HK-2 (cell line): ENCODE results near the gene DFFB.

Experiments used
- DNase-seq: peaks from one replicate; pipeline ENCODE4 v3.0.0-alpha.2; 2018; ENCODE audit not compliant: unreplicated experiment

DFFB gene

DNA sequence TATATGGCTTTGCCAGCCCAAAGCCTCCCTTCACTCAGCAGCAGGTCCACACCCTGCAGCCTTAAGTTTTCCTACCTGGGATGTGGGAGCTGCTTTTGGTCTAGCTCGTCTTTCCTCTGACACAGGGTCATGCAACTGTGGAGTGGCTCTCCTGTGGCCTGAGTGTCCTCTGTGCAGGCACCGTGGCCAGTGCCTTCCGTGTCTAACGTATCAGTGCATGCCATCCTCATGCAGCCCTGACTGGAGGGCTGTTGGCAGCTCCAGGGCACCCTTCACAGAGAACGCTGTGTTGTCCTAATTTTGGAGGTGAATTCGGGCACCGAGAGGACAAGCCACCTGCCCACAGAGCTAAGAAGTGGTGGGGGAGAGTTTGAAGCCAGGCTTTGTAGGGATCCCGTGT, 68.5 kb downstream of the DFFB start:
- no peak for DNase-seq

DNA sequence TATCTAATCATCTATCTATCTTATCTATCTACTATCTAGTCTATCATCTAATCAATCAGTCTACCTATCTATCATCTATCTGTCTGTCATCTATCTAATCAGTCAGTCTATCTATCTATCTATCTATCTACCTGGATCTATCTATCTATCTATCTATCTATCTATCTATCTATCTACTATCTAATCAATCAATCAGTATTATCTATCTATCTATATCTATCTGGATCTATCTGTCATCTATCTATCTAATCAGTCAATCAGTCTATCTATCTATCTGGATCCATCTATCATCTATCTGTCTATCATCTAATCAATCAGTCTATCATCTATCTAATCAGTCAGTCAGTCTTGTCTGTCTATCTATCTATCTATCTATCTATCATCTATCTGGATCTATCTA, 69.7 kb downstream of the DFFB start:
- DNase-seq = no peak

DNA sequence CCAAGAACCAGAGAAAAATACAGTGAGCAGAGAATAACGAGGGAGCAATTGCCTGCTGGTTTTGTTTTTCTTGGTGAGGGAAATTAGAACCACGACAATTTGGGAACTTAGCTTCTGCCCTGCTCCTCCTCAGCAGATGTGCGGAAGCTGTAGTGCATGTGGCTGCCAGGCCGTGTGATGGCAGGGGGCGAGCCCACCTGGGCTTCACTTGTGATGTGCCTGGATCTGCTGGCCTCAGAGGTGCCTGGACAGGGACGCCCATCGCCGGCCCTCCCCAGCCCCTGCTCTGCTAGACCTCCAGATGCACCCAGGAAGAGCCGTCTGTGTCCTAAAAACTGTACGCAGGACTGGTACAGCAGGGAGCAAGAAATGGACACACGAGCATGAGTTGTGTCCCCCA, 71.3 kb downstream of the DFFB start:
- DNase-seq = no peak

DNA sequence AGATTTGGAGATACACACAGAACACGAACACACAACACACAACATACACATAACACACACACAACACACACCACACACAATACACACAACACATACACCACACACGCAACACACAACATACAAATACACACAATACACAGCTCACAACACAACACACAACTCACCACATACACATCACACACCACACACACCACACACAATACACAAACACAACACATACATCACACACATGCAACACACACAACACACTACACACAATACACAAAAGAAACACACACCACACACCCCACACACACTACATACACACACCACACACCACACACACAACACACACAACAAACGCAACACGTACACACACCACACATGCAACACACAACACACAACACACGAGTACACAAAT, 71.8 kb downstream of the DFFB start:
- DNase-seq = no peak

DNA sequence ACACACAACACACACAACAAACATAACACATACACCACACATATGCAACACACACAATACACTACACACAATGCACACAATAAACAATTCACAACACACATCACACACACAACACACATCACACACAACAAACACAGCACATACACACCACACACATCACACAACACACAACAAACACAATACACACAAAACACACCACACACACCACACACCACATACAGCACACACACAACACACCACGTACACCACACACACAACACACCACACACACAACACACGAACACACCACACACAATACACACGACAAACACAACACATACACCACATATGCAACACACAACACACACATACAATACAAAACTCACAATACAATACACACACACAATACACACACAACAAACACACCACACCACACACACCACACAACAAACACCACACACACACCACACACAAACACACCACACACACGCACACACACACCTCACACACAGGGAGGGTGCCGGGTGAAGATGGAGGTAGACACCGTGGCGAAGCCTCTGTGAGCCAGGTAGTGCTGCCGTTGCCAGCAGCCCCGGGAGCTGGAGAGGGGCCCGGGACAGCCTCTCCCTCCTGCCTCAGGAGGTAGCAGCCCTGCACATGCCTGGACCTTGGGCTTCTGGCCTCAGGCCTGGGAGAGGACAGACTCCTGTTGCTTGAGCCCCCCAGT, 73.2 kb downstream of the DFFB start:
- DNase-seq = no peak

DNA sequence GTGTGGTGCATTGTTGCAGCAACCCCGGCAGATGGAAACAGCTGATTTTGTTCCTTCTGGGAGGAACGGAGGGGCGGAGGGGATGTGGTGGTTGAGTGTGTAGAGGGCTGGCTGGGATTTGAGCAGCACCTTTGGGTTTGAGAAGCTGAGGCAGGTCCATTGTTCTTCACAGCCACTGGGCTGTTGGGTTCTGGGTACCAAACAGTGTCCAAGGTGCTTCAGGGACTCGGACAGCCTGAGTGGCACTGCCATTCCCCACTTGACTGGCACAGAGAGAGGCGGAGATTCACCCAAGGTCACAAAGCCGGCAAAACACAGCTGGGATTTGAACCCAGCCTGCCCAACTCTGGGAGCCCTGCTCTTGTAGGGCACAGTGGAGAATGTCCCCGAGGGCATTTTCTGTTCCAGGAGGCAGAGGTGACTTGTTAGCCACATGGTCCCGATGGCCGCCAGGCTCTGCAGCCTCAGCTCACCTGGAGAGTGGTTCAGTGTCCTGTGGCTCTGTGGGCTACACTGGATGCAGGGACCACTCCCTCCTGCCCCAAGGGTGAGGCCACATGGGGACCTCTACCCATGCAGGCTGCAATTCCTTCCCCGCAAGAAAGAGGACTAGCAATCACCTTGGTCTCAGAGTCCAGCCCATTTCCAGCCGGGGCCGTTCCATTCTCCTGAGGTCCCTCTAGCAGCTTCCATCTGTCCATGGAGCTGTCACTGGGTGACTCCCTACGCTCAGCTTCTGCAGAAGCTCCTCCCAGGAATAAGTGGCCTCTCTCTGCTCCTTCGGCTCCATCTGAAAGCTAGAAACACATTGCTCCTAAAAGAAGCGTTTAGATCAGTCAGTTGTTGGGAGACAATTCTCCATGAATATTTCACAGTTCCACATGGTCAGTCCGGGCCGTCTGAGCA, 74.0 kb downstream of the DFFB start:
- no peak for DNase-seq

DNA sequence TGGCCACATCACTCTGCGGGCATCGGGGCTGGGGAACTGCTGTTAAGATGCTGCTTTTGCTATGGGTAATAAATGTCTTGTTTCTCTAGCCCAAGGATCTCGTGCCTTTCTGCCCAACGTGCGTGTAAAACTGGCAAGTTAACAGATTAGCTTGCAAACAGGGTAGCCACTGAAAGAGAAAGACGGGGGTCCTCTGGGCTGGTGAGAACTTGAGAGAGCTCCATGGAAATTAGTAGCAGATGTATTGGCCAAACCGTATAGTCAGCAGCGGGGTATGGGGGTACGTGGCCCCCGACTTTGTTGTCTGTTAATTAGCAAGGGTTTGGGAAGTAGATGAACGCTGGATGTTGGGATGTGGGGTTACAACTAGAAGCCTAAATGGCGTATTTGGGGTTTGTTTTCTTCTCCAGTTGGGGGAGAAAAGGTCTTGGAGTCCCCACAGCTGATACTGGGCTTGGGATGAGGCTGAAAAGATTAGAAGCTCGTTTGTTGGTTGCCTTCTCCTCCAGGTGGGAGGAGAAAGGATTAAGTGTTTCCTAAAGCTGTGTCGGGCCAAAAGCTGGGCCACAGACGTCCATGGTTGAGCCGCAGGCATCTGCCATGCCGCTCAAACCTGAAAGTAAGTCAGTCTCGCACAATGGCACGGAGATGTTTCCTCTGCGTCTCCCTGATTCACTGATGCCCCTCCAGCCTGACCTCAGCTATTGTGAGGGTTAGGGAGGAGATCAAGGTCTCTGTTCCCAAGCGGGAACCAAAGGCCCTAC, 75.1 kb downstream of the DFFB start:
- DNase-seq = no peak
